Lung (tissue), 12 donors: Measurements from ENCODE around the gene GNAO1. TPM values are rescaled to one million over a fixed set of nuclear protein-coding genes. Genes with fewer than 3 reads are reported as not detected.
A peak's percentile ranks its signal among the peaks of the same experiment; 100 is the strongest.

Source experiments
- ATAC-seq: fragments of 200-7000 bp; cut with Tn5 transposase; one replicate; pipeline ENCODE4 v1.9.1; 2020; ENCODE audit warnings: moderate number of reproducible peaks; ENCODE audit not compliant: insufficient read depth, low FRiP score
- DNase-seq, 3 donors: peaks; one replicate each; pipeline ENCODE4 v3.0.0-alpha.2; 2013 to 2017
- H3K27ac ChIP-seq, 2 donors: one replicate each; pipeline ENCODE4 v1.5.1; 2013; ENCODE audit warnings: mild to moderate bottlenecking in 2 of 2, moderate library complexity in 2 of 2, control low read depth in 1 of 2, inconsistent platforms in 1 of 2, low read depth in 1 of 2, low read length in 1 of 2
- H3K27me3 ChIP-seq, 3 donors: one replicate each; pipeline ENCODE4 v1.5.1; 2013; ENCODE audit warnings: low read length in 2 of 3; ENCODE audit not compliant: control insufficient read depth in 3 of 3, insufficient read depth in 3 of 3
- H3K36me3 ChIP-seq, 4 donors: one replicate each; pipeline ENCODE4 v1.5.1; 2013; ENCODE audit warnings: low read length in 4 of 4, mild to moderate bottlenecking in 1 of 4, moderate library complexity in 1 of 4; ENCODE audit not compliant: control insufficient read depth in 4 of 4, insufficient read depth in 4 of 4
- H3K4me1 ChIP-seq, 5 donors: one replicate each; pipeline ENCODE4 v1.5.1; 2013; ENCODE audit warnings: low read length in 5 of 5, mild to moderate bottlenecking in 2 of 5, moderate library complexity in 1 of 5; ENCODE audit not compliant: control insufficient read depth in 5 of 5, insufficient read depth in 5 of 5
- H3K4me3 ChIP-seq: one replicate; pipeline ENCODE4 v1.5.1; 2013; ENCODE audit warnings: mild to moderate bottlenecking, control low read depth, moderate library complexity
- H3K9ac ChIP-seq, 2 donors: one replicate each; pipeline ENCODE4 v1.5.1; 2013; ENCODE audit warnings: low read length in 2 of 2, control low read depth in 1 of 2; ENCODE audit not compliant: insufficient read depth in 1 of 2
- H3K9me3 ChIP-seq, 4 donors: one replicate each; pipeline ENCODE4 v1.5.1; 2013; ENCODE audit warnings: low read length in 3 of 4, mild to moderate bottlenecking in 1 of 4, moderate library complexity in 1 of 4; ENCODE audit not compliant: control insufficient read depth in 4 of 4, insufficient read depth in 3 of 4
- WGBS, 2 donors: extraction: QIAGEN DNeasy Blood & Tissue Kit; methylation state at CpG; one replicate each; pipeline ENCODE4 v1.1.7; 2013; 5-methylcytosine and 5-hydroxymethylcytosine counted together
- polyA plus RNA-seq, 2 donors: library from polyadenylated mRNA; stranded (reverse); fragments of 200-250 nt; gene quantifications; one replicate each; pipeline ENCODE4 v1.2.1, GENCODE V29; 2013
- total RNA-seq, 2 donors: library from RNA; depleted of rRNA in 1 of 2; stranded (reverse); fragments of >200 nt in 1 of 2; gene quantifications; one replicate each; pipeline ENCODE4 v1.2.1, GENCODE V29; 2014 to 2021
- TF ChIP-seq, protein P1 (sequence below): IDR thresholded peaks from 2 replicates; pipeline ENCODE4 v1.5.1; 2012; ENCODE audit warnings: mild to moderate bottlenecking; ENCODE audit errors: control extremely low read depth, extremely low read depth
- donor health status: control.
- donor health status: control.
- donor health status: Bipolar disorder and iron deficiency.
- donor health status: healthy.
- donor health status: DM: yes; HTN: yes; CAD: no.

Gene GNAO1
- total and polyA plus RNA-seq, 4 donors = 0.33 to 5.2 (median 0.76) TPM

DNA sequence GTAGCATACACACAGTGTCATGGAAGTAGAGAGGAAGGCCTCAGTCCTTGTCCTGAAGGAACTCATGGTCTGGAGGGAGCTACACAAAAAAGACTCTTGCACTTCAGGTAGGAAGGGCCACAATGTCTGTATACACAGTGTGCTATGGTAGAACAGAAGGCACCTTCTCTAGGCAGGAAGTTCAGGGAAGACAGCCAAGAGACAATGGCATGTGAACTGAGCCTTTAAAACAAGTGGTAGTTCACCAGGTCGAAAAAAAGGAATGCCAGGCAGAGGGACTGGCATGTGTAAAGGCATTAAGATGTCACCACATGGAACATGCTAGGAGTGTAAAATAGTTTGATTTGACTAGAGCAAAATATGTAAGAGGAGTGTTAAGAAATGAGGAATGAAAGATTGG is 9.7 kb downstream of the GNAO1 start:
- DNase-seq (no peak), ATAC-seq (no peak)
- no peak overlapping the region for H3K9ac ChIP-seq
- H3K4me1 ChIP-seq = peaks cover 0 to 24% (median 4%) of the 10 kb centered on the region in 5 donors
- H3K27me3 ChIP-seq = peaks cover 0 to 12% (median 0%) of the 10 kb centered on the region in 3 donors
- H3K9me3 ChIP-seq = no peaks in the 10 kb centered on the region
- H3K4me3 ChIP-seq = no peak overlapping the region
- no peaks in the 10 kb centered on the region for H3K36me3 ChIP-seq
- H3K27ac ChIP-seq = no peak overlapping the region
- TF ChIP-seq, protein P1, sequence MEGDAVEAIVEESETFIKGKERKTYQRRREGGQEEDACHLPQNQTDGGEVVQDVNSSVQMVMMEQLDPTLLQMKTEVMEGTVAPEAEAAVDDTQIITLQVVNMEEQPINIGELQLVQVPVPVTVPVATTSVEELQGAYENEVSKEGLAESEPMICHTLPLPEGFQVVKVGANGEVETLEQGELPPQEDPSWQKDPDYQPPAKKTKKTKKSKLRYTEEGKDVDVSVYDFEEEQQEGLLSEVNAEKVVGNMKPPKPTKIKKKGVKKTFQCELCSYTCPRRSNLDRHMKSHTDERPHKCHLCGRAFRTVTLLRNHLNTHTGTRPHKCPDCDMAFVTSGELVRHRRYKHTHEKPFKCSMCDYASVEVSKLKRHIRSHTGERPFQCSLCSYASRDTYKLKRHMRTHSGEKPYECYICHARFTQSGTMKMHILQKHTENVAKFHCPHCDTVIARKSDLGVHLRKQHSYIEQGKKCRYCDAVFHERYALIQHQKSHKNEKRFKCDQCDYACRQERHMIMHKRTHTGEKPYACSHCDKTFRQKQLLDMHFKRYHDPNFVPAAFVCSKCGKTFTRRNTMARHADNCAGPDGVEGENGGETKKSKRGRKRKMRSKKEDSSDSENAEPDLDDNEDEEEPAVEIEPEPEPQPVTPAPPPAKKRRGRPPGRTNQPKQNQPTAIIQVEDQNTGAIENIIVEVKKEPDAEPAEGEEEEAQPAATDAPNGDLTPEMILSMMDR = no peak
- 81 to 83% methylated on average over 1 of the region's 1 CpG for WGBS, 2 donors

DNA sequence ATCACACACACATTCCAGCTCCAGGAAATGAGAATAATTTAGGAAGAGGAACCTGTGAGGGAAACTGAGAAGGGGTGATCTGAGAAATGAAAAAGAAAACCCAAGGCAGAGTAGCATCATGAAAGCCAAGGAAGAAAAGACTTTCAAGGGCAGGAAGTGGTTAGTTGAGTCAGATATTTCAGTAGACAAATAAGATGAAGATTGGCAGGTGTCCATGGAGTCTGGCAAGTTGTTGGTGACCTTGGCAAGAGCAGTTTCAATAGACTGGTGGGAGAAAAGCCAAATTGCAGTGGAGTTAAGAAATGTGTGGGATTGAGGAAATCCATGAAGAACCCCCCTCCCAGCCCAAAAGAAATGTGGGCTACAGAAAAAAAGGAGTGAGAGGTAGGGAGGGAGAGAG is 10.7 kb downstream of the GNAO1 start:
- Histone ChIP-seq H3K9me3 (no peaks in the 10 kb centered on the region), H3K9ac (no peak overlapping the region), H3K27ac (no peak overlapping the region), H3K27me3 (peaks cover 0 to 7% (median 0%) of the 10 kb centered on the region in 3 donors), H3K36me3 (no peaks in the 10 kb centered on the region), H3K4me3 (no peak overlapping the region), H3K4me1 (peaks cover 0 to 24% (median 4%) of the 10 kb centered on the region in 5 donors)
- ATAC-seq (no peak), DNase-seq (peak in 2 of 3 donors; percentile 42 to 58)
- TF ChIP-seq, protein P1 = no peak

DNA sequence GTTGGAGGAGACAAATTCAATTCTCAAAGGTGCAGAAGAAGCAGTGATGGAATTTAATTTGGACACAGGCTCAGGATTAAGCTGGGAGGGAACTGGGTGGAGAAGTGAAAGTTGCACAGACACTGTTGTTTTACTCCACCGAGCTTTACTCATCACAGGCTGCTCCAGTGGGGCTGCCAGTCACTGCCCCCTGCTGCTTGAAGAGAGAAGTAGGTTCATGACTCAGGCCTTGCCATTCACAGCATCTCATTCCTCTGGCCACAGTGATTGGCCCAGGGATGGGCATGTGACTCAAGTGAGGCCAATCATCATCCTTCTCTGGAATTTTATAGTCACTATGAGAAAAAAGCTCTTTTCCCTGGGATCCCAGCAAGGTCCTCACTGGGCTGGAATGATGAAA is 11.8 kb downstream of the GNAO1 start:
- peak; percentile 72 for ATAC-seq
- peak in 2 of 3 donors; percentile 13 to 27 for DNase-seq

More for the DNA sequence above, 11.8 kb downstream of the GNAO1 start:
- H3K9ac ChIP-seq = no peak overlapping the region
- peaks cover 0 to 3% (median 0%) of the 10 kb centered on the region in 4 donors for H3K9me3 ChIP-seq
- 36 to 47% methylated on average over 1 of the region's 1 CpG for WGBS, 2 donors
- H3K4me1 ChIP-seq = peaks cover 0 to 20% (median 4%) of the 10 kb centered on the region in 5 donors
- H3K27me3 ChIP-seq = no peaks in the 10 kb centered on the region
- H3K36me3 ChIP-seq = no peaks in the 10 kb centered on the region
- TF ChIP-seq, protein P1 = peak; percentile 26
- H3K27ac ChIP-seq = no peak overlapping the region
- H3K4me3 ChIP-seq = no peak overlapping the region
